ENCODE measurements around the gene CRYBG2. TPM values are rescaled to one million over a fixed set of nuclear protein-coding genes. Genes with fewer than 3 reads are reported as not detected.

The CRYBG2 gene
- total RNA-seq (2022; extraction: Qiagen RNA extraction; ENCODE audit: low read depth) = 1.5 to 2.3 TPM (median 1.7 TPM) in 5 replicates

GRCh38 chr1:26353976-26354820 is at the start of gene CRYBG2:
Gene CRYBG2, minus strand, starts transcription at chr1:26354130. Its CDS starts 7,473 bp downstream, at chr1:26346657.

GRCh38 chr1:26372611-26373010 is 18.7 kb upstream of the CRYBG2 start, which contains the start of gene ZNF683:
Gene ZNF683, minus strand, starts transcription at chr1:26372750. Its CDS starts 4,179 bp downstream, at chr1:26368571.

GRCh38 chr1:26317612-26318337 is 36.2 kb downstream of the CRYBG2 start, which contains the start of gene CD52:
Gene CD52, plus strand, starts transcription at chr1:26317958. Its CDS starts 60 bp downstream, at chr1:26318018.

GRCh38 chr1:26306290-26307229 is 47.4 kb downstream of the CRYBG2 start, which contains the start of gene UBXN11:
Gene UBXN11, minus strand, starts transcription at chr1:26306636. Its CDS starts 3,753 bp downstream, at chr1:26302883.

GRCh38 chr1:26279456-26280332 is 74.2 kb downstream of the CRYBG2 start, which contains the start of gene SH3BGRL3:
Gene SH3BGRL3, plus strand, starts transcription at chr1:26280086. Its CDS starts 70 bp downstream, at chr1:26280156.

Other genes starting within 250 kb of the CRYBG2 start
- 1.6 to 2.3 TPM (median 2.1 TPM) in 5 replicates for gene PDIK1L, start 242.3 kb downstream of the CRYBG2 start, total RNA-seq (2022; extraction: Qiagen RNA extraction; ENCODE audit: low read depth)
- gene FAM110D, start 195.1 kb downstream of the CRYBG2 start, total RNA-seq (2022; extraction: Qiagen RNA extraction; ENCODE audit: low read depth) = 0.03 to 0.07 TPM (median 0.04 TPM) in 3 of 5 replicates, not detected in the others
- gene C1orf232, start 185.2 kb downstream of the CRYBG2 start, total RNA-seq (2022; extraction: Qiagen RNA extraction; ENCODE audit: low read depth) = not detected in 5 replicates
- gene ZNF593, start 184.2 kb downstream of the CRYBG2 start, total RNA-seq (2022; extraction: Qiagen RNA extraction; ENCODE audit: low read depth) = 53.8 to 74.4 TPM (median 60.3 TPM) in 5 replicates
- gene ZNF593OS, start 182.3 kb downstream of the CRYBG2 start, total RNA-seq (2022; extraction: Qiagen RNA extraction; ENCODE audit: low read depth) = 0.07 to 0.78 TPM (median 0.21 TPM) in 4 of 5 replicates, not detected in the other
- 0.21 to 0.76 TPM (median 0.29 TPM) in 5 replicates for gene CNKSR1, start 176.6 kb downstream of the CRYBG2 start, total RNA-seq (2022; extraction: Qiagen RNA extraction; ENCODE audit: low read depth)
- gene CATSPER4, start 163.5 kb downstream of the CRYBG2 start, total RNA-seq (2022; extraction: Qiagen RNA extraction; ENCODE audit: low read depth) = not detected in 5 replicates
- 13.6 to 15.5 TPM (median 15.2 TPM) in 5 replicates for gene CEP85, start 119.9 kb downstream of the CRYBG2 start, total RNA-seq (2022; extraction: Qiagen RNA extraction; ENCODE audit: low read depth)
- 113 to 158 TPM (median 154 TPM) in 5 replicates for gene SH3BGRL3, start 74.0 kb downstream of the CRYBG2 start, total RNA-seq (2022; extraction: Qiagen RNA extraction; ENCODE audit: low read depth)
- gene UBXN11, start 47.5 kb downstream of the CRYBG2 start, total RNA-seq (2022; extraction: Qiagen RNA extraction; ENCODE audit: low read depth) = 12.5 to 18.4 TPM (median 15.7 TPM) in 5 replicates
- gene CD52, start 36.2 kb downstream of the CRYBG2 start, total RNA-seq (2022; extraction: Qiagen RNA extraction; ENCODE audit: low read depth) = not detected in 5 replicates
- not detected in 5 replicates for gene ZNF683, start 18.6 kb upstream of the CRYBG2 start, total RNA-seq (2022; extraction: Qiagen RNA extraction; ENCODE audit: low read depth)
- gene LIN28A, start 56.7 kb upstream of the CRYBG2 start, total RNA-seq (2022; extraction: Qiagen RNA extraction; ENCODE audit: low read depth) = not detected in 5 replicates
- 20.8 to 29.8 TPM (median 22.5 TPM) in 5 replicates for gene DHDDS, start 78.2 kb upstream of the CRYBG2 start, total RNA-seq (2022; extraction: Qiagen RNA extraction; ENCODE audit: low read depth)
- gene HMGN2, start 118.3 kb upstream of the CRYBG2 start, total RNA-seq (2022; extraction: Qiagen RNA extraction; ENCODE audit: low read depth) = 350 to 426 TPM (median 363 TPM) in 5 replicates
- 13.4 to 18.2 TPM (median 16.6 TPM) in 5 replicates for gene RPS6KA1, start 175.6 kb upstream of the CRYBG2 start, total RNA-seq (2022; extraction: Qiagen RNA extraction; ENCODE audit: low read depth)